ENCODE measurements around the gene SCO2. TPM values are rescaled to one million over a fixed set of nuclear protein-coding genes. Genes with fewer than 3 reads are reported as not detected.

SCO2 gene
- total RNA-seq, 2 experiments from 2014 or later, result 4.1 to 4.9 TPM

DNA sequence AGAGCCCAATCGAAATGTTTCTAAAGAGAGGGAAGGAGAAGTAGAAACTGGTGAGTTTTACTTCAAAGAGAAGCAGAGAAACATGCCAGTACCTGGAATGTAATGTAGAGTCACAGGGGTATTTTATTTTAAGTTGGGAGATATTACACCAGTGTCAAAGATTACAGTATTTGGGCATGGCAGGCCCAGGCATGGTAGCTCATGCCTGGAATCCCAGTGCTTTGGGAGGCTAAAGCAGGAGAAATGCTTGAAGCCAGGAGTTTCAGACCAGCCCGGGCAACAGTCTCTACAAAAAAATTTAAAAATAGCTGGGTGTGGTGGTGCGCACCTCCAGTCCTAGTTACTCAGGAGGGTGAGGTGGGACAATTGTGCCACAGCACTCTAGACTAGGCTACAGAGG is 34.6 kb upstream of the SCO2 start:
- Histone ChIP-seq H3K4me2 (ENCODE audit: low read length) (no peak overlapping the region), H3K79me2 (ENCODE audit: insufficient read depth, low read depth, low read length) (no peaks in the 10 kb centered on the region), H3K9me3 (ENCODE audit: low read length) (no peaks in the 10 kb centered on the region), H3K9me2 (ENCODE audit: insufficient read depth, low read length) (no peaks in the 10 kb centered on the region), H3K4me1 (ENCODE audit: insufficient read depth, low read length, poor library complexity, severe bottlenecking) (peaks cover 5% of the 10 kb centered on the region), H4K20me1 (ENCODE audit: insufficient read depth, low read length) (no peaks in the 10 kb centered on the region), H3K27ac (ENCODE audit: low read depth, low read length, poor library complexity, severe bottlenecking) (no peak overlapping the region), H3K36me3 (ENCODE audit: insufficient read depth, low read length) (no peaks in the 10 kb centered on the region), H2AFZ (ENCODE audit: low read length) (no peak overlapping the region), H3K4me3 (ENCODE audit: low read depth, low read length, poor library complexity, severe bottlenecking) (no peak overlapping the region)
- no peak for TF ChIP-seq EZH2phosphoT487 (IDR thresholded peaks at IDR 0.05; ENCODE audit: borderline replicate concordance, low read depth, low read length)
- TF ChIP-seq, protein P1, sequence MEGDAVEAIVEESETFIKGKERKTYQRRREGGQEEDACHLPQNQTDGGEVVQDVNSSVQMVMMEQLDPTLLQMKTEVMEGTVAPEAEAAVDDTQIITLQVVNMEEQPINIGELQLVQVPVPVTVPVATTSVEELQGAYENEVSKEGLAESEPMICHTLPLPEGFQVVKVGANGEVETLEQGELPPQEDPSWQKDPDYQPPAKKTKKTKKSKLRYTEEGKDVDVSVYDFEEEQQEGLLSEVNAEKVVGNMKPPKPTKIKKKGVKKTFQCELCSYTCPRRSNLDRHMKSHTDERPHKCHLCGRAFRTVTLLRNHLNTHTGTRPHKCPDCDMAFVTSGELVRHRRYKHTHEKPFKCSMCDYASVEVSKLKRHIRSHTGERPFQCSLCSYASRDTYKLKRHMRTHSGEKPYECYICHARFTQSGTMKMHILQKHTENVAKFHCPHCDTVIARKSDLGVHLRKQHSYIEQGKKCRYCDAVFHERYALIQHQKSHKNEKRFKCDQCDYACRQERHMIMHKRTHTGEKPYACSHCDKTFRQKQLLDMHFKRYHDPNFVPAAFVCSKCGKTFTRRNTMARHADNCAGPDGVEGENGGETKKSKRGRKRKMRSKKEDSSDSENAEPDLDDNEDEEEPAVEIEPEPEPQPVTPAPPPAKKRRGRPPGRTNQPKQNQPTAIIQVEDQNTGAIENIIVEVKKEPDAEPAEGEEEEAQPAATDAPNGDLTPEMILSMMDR (conservative IDR thresholded peaks at IDR 0.05; ENCODE audit: low read length), result no peak
- CTCF ChIA-PET (ENCODE audit: unreplicated experiment), result no interaction called here
- DNase-seq (ENCODE audit: low spot score), result no peak
- BruUV-seq (replicated peaks), result no TSS peak
- intact Hi-C loops (cut with micrococcal nuclease; ENCODE audit: unreplicated experiment), result no loop called here
- POLR2A ChIA-PET, result interaction anchor here (0.7 to 0.9 kb wide), 2 partner anchors 27 to 39 kb away, joined by 3 to 4 read pairs; no protein-coding TSS in a partner anchor

DNA sequence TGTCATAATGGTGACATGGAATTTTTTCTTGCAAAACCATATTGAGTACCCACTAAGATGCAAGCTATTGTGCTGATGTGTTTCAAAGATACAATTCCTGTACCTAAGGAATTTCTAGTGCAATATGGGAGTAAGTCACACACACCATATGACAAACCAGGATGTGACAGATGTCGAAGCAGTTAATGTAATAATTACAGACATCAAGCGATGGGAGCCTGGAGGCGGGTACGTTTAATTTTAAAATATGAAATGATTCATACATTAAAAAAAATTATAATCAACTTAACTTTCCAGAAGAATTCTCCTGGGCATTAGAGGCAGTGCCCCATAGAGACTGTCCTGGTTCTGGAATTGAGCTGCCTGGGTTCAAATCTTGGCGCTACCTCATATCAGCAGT is 31.3 kb upstream of the SCO2 start:
- no peaks in the 10 kb centered on the region for H3K79me2 ChIP-seq (ENCODE audit: insufficient read depth, low read depth, low read length)
- no peaks in the 10 kb centered on the region for H4K20me1 ChIP-seq (ENCODE audit: insufficient read depth, low read length)
- BruUV-seq (replicated peaks), result no TSS peak
- intact Hi-C loops (cut with micrococcal nuclease; ENCODE audit: unreplicated experiment), result no loop called here
- CTCF ChIA-PET (ENCODE audit: unreplicated experiment), result no interaction called here
- no peak for TF ChIP-seq EZH2phosphoT487 (IDR thresholded peaks at IDR 0.05; ENCODE audit: borderline replicate concordance, low read depth, low read length)
- TF ChIP-seq, protein P1 (conservative IDR thresholded peaks at IDR 0.05; ENCODE audit: low read length), result no peak
- no peaks in the 10 kb centered on the region for H3K36me3 ChIP-seq (ENCODE audit: insufficient read depth, low read length)
- no peak overlapping the region for H3K4me2 ChIP-seq (ENCODE audit: low read length)
- no peaks in the 10 kb centered on the region for H3K9me2 ChIP-seq (ENCODE audit: insufficient read depth, low read length)
- H3K4me1 ChIP-seq (ENCODE audit: insufficient read depth, low read length, poor library complexity, severe bottlenecking), result no peaks in the 10 kb centered on the region
- no peak overlapping the region for H2AFZ ChIP-seq (ENCODE audit: low read length)
- H3K4me3 ChIP-seq (ENCODE audit: low read depth, low read length, poor library complexity, severe bottlenecking), result no peak overlapping the region
- no peak overlapping the region for H3K27ac ChIP-seq (ENCODE audit: low read depth, low read length, poor library complexity, severe bottlenecking)
- POLR2A ChIA-PET, result interaction anchor here (0.6 kb wide), 1 partner anchor 9 kb away, joined by 3 read pairs; no protein-coding TSS in a partner anchor
- H3K9me3 ChIP-seq (ENCODE audit: low read length), result no peaks in the 10 kb centered on the region
- no peak for DNase-seq (ENCODE audit: low spot score)

DNA sequence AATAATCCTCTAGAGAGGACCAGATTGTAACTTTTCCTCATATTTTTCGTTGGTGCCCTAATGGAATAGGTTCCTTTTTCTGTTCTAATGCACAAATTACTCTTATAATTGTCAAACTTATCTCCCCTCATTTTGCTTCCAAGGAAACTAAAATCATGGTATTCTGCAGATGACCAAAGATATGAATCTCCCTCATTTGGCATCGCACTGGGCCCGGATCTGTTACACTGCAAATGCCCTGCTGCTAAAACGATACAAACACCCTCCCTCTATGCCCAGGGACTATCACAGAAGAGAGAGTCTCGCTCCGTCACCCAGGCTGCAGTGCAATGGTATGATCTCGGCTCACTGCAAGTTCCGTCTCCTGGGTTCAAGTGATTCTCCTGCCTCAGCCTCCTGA is 27.9 kb upstream of the SCO2 start:
- H3K36me3 ChIP-seq (ENCODE audit: insufficient read depth, low read length), result no peaks in the 10 kb centered on the region
- H3K4me3 ChIP-seq (ENCODE audit: low read depth, low read length, poor library complexity, severe bottlenecking), result no peak overlapping the region
- no peaks in the 10 kb centered on the region for H3K9me2 ChIP-seq (ENCODE audit: insufficient read depth, low read length)
- H3K79me2 ChIP-seq (ENCODE audit: insufficient read depth, low read depth, low read length), result no peaks in the 10 kb centered on the region
- no peaks in the 10 kb centered on the region for H4K20me1 ChIP-seq (ENCODE audit: insufficient read depth, low read length)
- H3K9me3 ChIP-seq (ENCODE audit: low read length), result no peaks in the 10 kb centered on the region
- DNase-seq (ENCODE audit: low spot score), result no peak
- no TSS peak for BruUV-seq (replicated peaks)
- CTCF ChIA-PET (ENCODE audit: unreplicated experiment), result no interaction called here
- H2AFZ ChIP-seq (ENCODE audit: low read length), result no peak overlapping the region
- no peak for TF ChIP-seq EZH2phosphoT487 (IDR thresholded peaks at IDR 0.05; ENCODE audit: borderline replicate concordance, low read depth, low read length)
- TF ChIP-seq, protein P1 (conservative IDR thresholded peaks at IDR 0.05; ENCODE audit: low read length), result no peak
- intact Hi-C loops (cut with micrococcal nuclease; ENCODE audit: unreplicated experiment), result no loop called here
- H3K4me2 ChIP-seq (ENCODE audit: low read length), result no peak overlapping the region
- no peak overlapping the region for H3K27ac ChIP-seq (ENCODE audit: low read depth, low read length, poor library complexity, severe bottlenecking)
- H3K4me1 ChIP-seq (ENCODE audit: insufficient read depth, low read length, poor library complexity, severe bottlenecking), result peaks cover 11% of the 10 kb centered on the region
- POLR2A ChIA-PET, result no interaction called here

Data from OCI-LY7 (cell line).